Adrenal gland (tissue), 5 donors: ENCODE data around the gene PRKN.

ENCODE experiments used
- POLR2A ChIP-seq, 2 donors: fragments of 450-650 bp; IDR thresholded peaks; one replicate each; pipeline ENCODE4 v1.6.1; 2017; ENCODE audit warnings: antibody characterized with exemption in 2 of 2, mild to moderate bottlenecking in 2 of 2, moderate library complexity in 1 of 2
- TF ChIP-seq, protein P1 (sequence below), 6 experiments: fragments of 450-650 bp in 4 of 6; fragments of 200-600 bp in 2 of 6; sonication (generic) in 1 of 6; IDR thresholded peaks; 1 replicate in 5 of 6; 2 replicates in 1 of 6; pipeline versions ENCODE4 v1.5.1 to v1.8.0; 2016 to 2021; ENCODE audit warnings: antibody characterized with exemption in 6 of 6, mild to moderate bottlenecking in 2 of 6, moderate library complexity in 1 of 6
- donor health status: DM: no; HTN: no; CAD: no.

DNA sequence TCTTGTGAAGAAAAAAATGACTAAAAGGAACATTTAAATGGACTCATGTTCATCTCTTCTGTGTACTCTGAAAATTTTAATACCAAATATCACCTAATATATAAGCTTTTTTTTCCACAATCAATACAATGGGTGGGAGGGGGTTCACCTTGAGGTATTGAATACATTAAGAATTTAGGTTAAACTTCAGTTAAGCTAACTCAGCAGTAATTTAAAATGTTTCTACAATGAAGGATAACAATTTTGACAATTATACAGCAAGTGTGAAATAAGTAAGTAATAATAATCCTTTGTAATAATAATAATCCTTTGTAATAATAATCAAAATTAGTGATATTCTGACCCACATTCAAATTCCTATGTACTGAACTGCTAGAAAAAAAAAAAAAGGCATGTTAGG, 136.0 kb downstream of the PRKN start:
- TF ChIP-seq, protein P1, sequence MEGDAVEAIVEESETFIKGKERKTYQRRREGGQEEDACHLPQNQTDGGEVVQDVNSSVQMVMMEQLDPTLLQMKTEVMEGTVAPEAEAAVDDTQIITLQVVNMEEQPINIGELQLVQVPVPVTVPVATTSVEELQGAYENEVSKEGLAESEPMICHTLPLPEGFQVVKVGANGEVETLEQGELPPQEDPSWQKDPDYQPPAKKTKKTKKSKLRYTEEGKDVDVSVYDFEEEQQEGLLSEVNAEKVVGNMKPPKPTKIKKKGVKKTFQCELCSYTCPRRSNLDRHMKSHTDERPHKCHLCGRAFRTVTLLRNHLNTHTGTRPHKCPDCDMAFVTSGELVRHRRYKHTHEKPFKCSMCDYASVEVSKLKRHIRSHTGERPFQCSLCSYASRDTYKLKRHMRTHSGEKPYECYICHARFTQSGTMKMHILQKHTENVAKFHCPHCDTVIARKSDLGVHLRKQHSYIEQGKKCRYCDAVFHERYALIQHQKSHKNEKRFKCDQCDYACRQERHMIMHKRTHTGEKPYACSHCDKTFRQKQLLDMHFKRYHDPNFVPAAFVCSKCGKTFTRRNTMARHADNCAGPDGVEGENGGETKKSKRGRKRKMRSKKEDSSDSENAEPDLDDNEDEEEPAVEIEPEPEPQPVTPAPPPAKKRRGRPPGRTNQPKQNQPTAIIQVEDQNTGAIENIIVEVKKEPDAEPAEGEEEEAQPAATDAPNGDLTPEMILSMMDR (IDR thresholded peaks at IDR 0.05): no peak
- no peak for TF ChIP-seq POLR2A (IDR thresholded peaks at IDR 0.05)
